Vagina (tissue), 2 donors: Measurements from ENCODE around the gene HOXB9.

Experiments used
- CTCF ChIP-seq, 3 experiments: fragments of 450-650 bp in 2 of 3; fragments of 200-600 bp in 1 of 3; sonication (generic) in 1 of 3; IDR thresholded peaks; one replicate each; pipeline ENCODE4 v1.5.1; 2017 to 2019; ENCODE audit warnings: antibody characterized with exemption in 3 of 3, mild to moderate bottlenecking in 2 of 3, moderate library complexity in 2 of 3
- POLR2AphosphoS5 ChIP-seq, 2 donors: sonication (generic); formaldehyde crosslinking; IDR thresholded peaks; one replicate each; pipeline ENCODE4 v1.9.0; 2017; ENCODE audit warnings: antibody characterized with exemption in 2 of 2, mild to moderate bottlenecking in 2 of 2, low read depth in 1 of 2; ENCODE audit not compliant: insufficient read depth in 1 of 2

- TF ChIP-seq CTCF (IDR thresholded peaks at IDR 0.05) (no peak), POLR2AphosphoS5 (IDR thresholded peaks at IDR 0.05; ENCODE audit: insufficient read depth in 1 of 2, low read depth in 1 of 2) (no peak)
Measured at GRCh38 chr17:48590607-48591161, 35.5 kb downstream of the HOXB9 start.
